NCI-H446 (cell line): ENCODE results near the gene TMEM106C.

Source experiments
- DNase-seq, 2 experiments: peaks; one replicate each; lab custom pipeline; 2025; lab: John Stamatoyannopoulos, UW

TMEM106C gene

DNA sequence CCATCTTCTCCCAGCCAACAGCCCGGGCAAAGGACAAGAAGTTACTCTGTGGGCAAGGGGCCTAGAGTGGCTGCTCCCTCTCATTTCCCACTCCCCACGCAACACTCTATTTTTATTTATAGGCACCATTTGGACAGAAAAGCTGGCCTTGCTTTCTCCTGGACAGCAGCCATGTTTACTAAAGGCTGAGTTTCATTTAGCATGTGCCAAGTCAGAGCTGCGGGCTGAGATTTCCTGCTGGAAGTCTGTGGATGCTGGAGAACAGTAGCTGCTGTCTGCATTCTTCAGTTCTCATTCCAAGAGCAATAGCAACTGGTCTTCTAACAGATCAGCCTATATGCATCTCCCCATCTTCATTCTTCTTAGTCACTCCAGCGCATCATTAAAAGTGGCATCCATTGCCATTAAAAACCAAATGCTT, 32.6 kb downstream of the TMEM106C start:
- DNase-seq = peak in 1 of 2 experiments; percentile 45

DNA sequence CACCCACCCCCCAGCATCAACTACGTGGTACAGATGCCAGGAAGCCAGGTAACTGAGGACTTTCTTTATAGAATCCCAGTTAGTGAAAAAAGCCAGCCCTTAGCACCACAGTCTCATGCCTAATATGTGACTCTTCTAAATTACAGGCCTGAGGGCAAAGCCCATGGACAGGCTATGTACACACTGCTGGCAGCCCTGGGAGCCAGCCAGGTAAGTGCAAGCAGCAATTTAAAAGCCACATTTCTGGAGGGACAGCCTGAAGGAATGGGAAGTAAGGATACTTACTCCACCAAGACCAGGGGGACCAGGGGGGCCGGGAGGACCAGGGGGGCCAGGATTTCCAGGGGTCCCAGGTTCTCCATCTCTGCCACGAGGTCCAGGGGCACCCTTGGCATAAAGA, 33.9 kb downstream of the TMEM106C start:
- DNase-seq = no peak

DNA sequence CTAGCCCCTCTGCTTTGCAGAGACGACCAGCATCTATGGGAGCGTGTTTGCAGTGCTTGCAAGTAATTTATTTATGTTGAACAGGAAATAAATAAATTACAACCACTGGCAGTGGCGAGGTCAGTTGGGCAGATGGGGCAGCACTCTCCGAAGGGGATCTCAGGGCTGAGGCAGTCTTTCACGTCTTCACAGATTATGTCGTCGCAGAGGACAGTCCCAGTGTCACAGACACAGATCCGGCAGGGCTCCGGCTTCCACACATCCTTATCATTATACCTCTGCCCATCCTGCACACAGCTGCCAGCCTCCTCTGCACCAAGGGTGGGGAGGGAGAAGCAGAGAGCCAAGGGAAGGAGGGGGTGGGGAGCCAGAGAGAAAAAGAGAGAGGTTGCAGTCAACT, 36.4 kb downstream of the TMEM106C start:
- DNase-seq = no peak

DNA sequence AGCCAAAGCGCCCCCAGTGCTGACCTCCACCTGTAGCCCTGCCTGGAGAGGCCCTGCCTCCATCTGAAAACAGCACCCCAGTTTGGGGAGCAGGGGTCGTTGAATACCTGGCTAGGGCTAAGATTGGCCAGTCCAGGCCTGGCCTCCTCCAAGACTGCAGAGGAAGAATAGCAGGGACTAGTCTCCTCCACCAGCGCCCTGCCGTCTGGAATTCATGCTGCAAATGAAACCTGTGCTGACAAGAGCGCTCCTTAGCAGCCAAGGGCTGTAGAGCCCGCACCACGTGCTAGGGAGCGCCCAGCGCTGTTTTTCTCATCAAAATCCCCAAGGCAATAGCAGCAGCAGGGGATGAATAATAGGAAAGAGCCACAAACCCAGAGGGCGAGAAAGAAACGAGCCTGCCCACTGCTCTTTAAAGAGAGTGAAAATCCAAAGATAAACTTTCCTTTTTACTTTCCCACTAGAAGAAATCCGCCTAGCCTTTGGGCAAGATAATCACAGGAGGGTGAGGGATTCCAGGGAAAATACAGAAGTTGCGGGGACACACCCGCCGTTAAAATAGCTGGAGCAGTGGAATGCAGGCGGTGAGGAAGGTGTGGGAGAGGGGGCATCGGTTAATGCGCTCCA, 37.6 kb downstream of the TMEM106C start:
- no peak for DNase-seq

DNA sequence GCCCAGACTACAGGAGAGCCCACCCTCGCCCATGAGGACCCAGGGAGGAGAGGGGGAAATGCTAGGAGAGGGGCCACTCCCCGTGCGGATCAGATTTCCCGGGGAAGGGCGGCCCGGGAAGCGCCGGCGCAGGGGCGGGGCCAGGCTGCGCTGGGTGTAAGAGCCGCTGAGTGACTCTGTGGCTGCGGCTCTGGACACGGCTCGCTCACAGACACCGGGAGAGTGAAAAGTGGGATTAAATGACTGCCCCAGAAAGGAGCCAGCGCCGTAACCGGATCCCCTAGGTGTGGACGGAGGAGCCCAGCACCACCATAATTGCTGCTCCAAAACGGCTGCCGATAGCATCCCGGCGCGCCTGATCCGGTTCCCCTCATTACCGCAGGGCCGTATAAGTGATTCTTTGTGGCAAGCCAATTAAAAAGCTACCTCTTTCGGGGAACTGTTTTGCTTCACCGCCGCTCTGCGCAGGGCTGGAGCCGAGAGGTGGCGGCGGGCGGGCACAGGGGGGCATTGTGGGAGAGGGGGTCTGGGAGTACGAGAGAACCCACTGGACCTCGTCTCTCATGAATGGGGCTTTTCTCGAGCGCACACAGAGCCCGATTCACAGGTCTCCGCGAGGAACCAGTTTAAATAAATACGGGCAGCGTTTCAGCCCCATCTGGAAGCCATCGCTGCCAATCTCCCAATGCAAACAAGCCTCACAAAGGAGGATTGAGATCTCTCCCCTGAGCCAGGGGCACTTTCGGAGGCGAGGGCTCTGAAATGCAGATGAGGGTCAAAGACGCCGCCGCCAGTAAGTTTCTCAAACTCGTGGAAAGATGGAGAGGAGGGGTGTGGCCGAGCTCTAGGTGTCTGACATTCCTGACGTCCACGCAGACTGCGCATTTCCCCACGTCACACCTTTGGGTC, 38.4 kb downstream of the TMEM106C start:
- DNase-seq = peak in 1 of 2 experiments; percentile 22

- no peak for DNase-seq
Observed at GRCh38 chr12:48002414-48002730, 39.0 kb downstream of the TMEM106C start.

GRCh38 chr12:48002773-48003218, 39.4 kb downstream of the TMEM106C start:
- DNase-seq = no peak

DNA sequence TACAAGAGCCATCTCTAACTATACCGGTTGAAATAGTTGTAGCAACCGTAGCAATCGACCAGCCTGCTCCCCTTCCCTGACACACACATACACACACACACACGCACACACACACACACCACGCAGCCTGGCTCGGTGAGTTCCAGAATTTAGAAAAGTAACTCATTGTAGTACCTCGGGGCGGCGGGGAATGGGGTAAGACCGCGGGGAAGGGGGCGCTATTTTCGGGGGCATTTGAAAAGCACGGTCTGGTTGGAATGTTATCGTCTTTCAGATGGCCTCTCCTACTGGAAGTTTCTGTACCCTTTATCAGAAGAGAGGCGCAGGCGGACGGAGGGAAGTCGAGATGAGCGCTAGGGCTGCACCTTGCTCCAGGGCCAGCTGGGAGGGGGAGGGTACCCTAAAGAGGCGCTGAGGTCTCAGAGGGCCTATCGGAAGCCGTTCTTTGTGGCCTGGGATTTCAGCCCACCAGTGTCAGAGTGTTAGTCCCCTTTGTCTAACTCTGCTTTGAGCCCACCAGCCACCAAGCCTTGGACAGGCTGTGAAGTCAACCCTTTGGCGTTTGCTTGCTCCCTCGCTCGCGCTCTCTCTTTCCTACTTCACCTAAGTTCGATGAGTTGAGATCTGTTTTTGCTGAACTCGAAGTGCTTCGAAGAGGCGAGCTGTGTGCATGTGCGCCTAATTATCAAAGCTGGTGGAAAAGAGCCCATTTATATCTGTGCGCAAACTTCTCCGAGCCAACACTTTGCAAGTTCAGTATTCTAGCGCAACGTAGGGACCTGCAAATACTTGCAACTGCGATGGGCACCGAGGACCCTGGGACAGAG, 40.0 kb downstream of the TMEM106C start:
- DNase-seq = no peak

DNA sequence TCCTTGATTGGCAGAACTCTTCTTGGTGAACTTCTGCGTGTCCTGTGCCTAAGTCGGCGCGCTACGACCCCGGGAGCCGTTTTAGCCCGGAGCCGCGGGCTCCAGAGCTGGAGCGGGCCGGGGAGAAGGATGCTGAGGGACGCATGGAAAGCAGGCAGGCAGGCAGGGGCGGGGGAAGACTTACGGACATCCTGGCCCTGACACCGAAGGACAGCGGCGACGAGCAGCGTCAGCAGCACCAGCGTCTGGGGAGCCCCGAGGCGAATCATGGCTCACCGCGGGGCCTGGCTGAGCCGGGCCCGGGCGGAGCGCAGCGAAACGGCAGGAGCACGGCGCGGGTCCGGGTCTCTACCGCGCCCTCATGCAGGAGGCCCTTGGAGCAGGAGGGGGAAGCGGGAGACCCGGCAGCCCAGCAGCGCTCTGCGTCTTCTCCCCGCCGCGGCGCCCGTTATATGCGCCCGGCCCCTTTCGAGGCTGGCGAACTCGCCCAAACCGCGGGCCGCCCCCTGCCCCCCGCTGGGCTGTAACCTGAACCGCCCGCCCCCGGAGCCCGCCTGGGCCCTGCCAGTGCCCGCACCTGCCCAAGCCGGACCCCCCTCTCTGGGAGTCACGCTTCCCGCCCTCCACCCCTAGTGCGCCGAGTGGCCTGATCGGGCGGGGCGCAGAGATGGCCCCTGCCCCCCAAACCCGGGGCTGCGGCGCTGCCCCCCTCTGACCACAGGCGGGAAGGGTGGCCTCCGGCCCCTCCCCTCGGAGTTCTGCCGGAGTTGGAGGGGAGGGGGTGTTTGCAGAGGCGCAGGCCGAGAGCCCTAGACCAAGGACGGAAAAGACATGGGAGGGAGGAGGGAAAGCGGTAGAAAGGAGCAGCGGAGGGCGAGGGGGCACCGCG, 40.9 kb downstream of the TMEM106C start, which contains the start of gene COL2A1:
COL2A1 (minus strand) TSS at position 424 of the 889 bp plus-strand sequence; CDS start at position 269, 155 bp downstream.
- DNase-seq = no peak

DNA sequence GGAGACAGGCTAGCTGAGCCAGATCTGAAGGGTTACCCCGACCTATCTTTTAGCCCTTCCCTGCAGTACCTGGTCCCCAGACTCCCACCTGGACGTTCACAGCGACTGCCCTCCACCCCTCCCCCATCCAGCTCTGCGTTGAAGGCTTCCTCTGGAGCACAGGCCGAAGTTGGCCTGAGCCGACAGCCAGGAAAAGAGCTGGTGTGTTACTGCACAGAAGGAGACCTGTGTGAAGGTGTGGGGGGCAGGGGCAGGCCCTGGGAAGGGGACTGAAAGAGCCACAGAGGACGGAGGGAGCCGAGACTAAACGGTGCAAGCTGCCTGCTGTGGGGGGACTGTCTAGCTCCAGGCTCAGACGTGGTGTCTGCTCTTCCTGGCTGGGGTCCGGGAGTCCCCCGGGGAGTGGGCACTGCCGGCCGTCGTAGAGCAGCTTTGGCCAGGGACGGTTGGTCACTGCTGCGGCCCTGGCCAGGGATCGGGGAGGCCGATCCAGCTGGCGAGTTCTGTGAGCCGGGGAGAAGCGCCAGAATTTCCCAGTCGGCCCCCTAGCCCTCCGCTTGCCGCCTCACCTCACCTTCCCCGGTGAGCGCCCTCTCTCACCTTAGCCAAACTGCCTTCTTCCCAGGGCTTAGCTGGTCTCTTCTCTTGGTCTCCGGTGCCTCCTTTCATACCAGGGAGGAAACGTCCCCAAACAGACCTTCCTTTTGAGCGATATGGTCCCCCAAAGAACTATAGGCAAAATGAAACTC, 41.8 kb downstream of the TMEM106C start:
- DNase-seq = no peak

DNA sequence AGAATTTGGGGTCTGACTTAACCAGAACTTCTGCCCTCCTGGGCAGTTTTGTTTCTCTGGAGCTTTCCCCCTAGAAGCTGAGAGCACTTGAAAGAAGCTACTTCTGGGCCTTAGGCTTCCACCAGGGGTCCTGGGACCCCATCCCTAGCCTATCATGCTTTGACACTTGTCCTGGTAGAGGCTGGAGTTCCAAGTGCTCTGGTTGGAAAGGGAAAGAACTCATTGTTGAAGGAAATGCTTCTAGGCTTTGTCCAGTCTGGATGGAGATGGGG, 42.3 kb downstream of the TMEM106C start:
- DNase-seq = no peak

DNA sequence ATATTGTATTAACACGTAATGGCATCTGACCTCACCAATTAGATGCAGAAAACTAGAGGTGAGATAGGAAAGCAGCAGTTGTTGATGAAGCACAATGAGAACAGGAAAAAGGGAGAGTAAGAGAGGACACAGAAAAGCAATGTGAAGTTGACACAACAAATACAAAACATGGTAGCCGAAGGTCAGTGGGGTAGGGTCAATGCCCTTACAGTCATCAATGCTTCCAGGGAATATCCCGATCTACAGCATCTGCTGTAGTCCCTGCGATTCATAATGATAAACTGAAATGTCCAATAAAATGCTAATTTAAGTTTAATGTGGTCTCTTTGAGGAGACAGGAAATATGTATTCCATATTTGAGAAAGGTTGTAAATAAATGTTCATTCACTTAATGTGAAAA, 43.8 kb downstream of the TMEM106C start:
- DNase-seq = no peak

DNA sequence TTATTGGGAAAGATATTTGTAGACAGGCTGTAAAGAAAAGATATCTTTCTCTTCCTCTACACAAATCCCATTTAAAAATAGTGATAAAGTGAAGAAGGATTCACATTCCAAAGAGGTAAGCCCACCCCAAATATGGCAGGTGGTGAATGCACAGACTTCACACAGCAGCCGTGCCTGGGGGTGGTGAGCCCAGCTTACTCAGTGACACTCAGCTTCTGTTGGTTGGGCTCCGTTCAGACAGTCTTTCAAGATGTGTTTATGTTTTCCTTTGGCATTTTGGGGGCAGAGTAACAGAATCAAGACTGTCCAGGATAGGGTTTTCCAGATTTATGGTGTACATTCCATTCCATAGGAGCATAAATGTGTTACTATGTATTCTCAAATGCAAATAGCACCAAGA, 45.0 kb downstream of the TMEM106C start:
- DNase-seq = no peak

DNA sequence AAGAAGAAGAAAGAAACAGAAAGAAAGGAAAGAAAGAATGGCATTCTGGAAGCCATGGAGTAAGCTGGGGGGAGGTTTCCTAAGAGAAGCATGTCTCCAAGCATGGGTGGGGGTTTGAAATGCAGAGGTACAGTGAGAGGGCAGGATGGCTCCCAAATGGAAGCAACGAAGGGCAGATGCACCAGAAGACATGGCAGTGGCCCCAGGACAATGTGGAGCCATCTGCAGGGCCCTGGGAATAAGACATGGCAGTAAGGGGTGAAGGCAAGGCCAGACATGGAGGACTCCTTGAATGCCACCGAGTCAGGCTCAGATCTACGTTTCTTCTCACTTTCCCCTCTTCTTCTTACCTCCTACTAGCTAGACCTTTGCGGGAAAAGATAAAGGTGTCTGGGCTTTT, 45.6 kb downstream of the TMEM106C start:
- DNase-seq = no peak

DNA sequence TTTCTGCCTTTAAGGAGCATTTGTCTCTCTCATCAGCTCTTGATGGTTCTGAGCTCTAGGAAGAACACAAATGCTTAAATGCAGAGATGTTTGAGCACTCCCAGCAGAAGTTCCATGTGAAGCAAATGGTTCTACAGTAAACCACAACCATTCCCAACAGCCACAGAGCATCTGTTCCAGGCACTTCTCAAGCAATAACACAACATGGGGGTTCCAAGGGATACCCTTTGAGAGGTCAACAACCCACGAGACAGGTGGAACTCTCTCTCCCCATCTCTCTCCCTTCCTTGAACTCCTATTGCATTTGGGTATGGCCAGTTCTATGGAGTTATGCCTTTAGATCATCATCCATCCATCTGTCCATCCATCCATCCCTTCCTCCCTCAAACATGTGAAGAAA, 46.1 kb downstream of the TMEM106C start:
- no peak for DNase-seq

- no peak for DNase-seq
Observed at GRCh38 chr12:48010366-48010970, 47.1 kb downstream of the TMEM106C start.

DNA sequence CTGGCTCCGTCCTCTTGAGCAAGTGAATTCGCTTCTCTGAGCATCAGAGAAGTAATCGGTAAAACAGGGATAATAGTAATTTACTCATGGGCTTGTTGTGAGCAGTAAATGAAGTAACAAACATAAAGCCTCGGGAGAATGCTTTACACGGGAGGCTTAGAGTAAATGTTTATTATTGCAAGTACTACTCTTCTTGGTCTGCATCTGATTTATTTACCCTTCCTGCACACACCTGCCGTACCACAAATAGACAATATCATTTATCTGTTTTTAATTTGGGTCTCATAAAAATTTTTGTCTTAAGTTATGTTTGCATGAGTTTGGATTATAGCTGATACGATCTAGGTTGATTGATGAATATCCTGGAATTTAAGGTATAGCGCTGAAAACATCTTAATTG, 48.7 kb downstream of the TMEM106C start:
- DNase-seq = no peak

GRCh38 chr12:48013287-48013686, 49.9 kb downstream of the TMEM106C start:
- DNase-seq = no peak

- no peak for DNase-seq
Observed at GRCh38 chr12:48015129-48015528, 51.7 kb downstream of the TMEM106C start.

- no peak for DNase-seq
Observed at GRCh38 chr12:48015954-48016353, 52.6 kb downstream of the TMEM106C start.
